ENCODE data around the gene PIK3R1. TPM values are rescaled to one million over a fixed set of nuclear protein-coding genes. Genes with fewer than 3 reads are reported as not detected.

PIK3R1 gene
- 47.8 and 54.6 TPM in 2 replicates for total RNA-seq (2022)
- Bru-seq, nascent RNA = percentile 96 among the genes with signal in this experiment
- BruChase-seq, experiment 1, labeled RNA remaining after a 2-hour chase = percentile 88 among the genes with signal in this experiment
- percentile 74 among the genes with signal in this experiment for BruChase-seq, experiment 2, labeled RNA remaining after a 6-hour chase
- long read RNA-seq, full-length matches to known transcripts = 17 of 25 reads
- long read RNA-seq, partial matches to known transcripts = 1 of 25 reads
- long read RNA-seq, other reads (novel, unspliced or antisense) = 7 of 25 reads

GRCh38 chr5:68215208-68215897, at the start of gene PIK3R1:
PIK3R1 (plus strand) TSS chr5:68215756; CDS start chr5:68226676, 10,920 bp downstream.
- peak; percentile 93 to 97 for DNase-seq
- H3K36me3 ChIP-seq (ENCODE audit: control insufficient read depth, insufficient read depth, low read length) = no peaks in the 10 kb centered on the region; the same call in 1 of the 2 replicates
- intact Hi-C loops (cut with micrococcal nuclease; ENCODE audit: unreplicated experiment) = no loop called here
- H3K4me1 Mint-ChIP-seq (ENCODE audit: low read depth, unreplicated experiment) = peaks cover 33% of the 10 kb centered on the region
- peaks cover 13% of the 10 kb centered on the region for H3K9me3 Mint-ChIP-seq (ENCODE audit: unreplicated experiment)
- H3K4me3 Mint-ChIP-seq (ENCODE audit: unreplicated experiment) = peak within 1 kb of the TSS; percentile 92
- H3K27me3 Mint-ChIP-seq (ENCODE audit: insufficient read depth, unreplicated experiment) = no peaks in the 10 kb centered on the region
- no peaks in the 10 kb centered on the region for H3K27me3 ChIP-seq (replicated peaks; ENCODE audit: control insufficient read depth, insufficient read depth, low read length)
- H3K9me3 ChIP-seq = peaks cover 7% of the 10 kb centered on the region
- peaks cover 17% of the 10 kb centered on the region for H3K36me3 Mint-ChIP-seq (ENCODE audit: insufficient read depth, unreplicated experiment)
- H3K4me1 ChIP-seq = peaks cover 25% of the 10 kb centered on the region
- no peak for TF ChIP-seq CTCF (IDR thresholded peaks at IDR 0.05; ENCODE audit: insufficient read depth in 1 of 2, low read depth in 1 of 2, low read length in 1 of 2, severe bottlenecking in 1 of 2, unreplicated experiment in 1 of 2)
- BruUV-seq (replicated peaks) = no TSS peak
- POLR2A ChIA-PET = interaction anchor here (0.6 to 1.0 kb wide), 9 partner anchors 13 to 1179 kb away, joined by 3 to 10 read pairs (median 4); no protein-coding TSS in a partner anchor
- CTCF ChIA-PET = interaction anchor here (0.6 to 1.9 kb wide), 4 partner anchors 37 to 1157 kb away, joined by 3 to 8 read pairs (median 6); no protein-coding TSS in a partner anchor
- H3K4me3 ChIP-seq (ENCODE audit: low read depth, low read length) = peak within 1 kb of the TSS; percentile 84
- H3K27ac Mint-ChIP-seq (ENCODE audit: unreplicated experiment) = peak within 1 kb of the TSS; percentile 92

GRCh38 chr5:68167195-68167651, 48.3 kb upstream of the PIK3R1 start:
- H3K9me3 Mint-ChIP-seq (ENCODE audit: unreplicated experiment) = no peaks in the 10 kb centered on the region
- H3K36me3 Mint-ChIP-seq (ENCODE audit: insufficient read depth, unreplicated experiment) = no peaks in the 10 kb centered on the region
- H3K27me3 Mint-ChIP-seq (ENCODE audit: insufficient read depth, unreplicated experiment) = no peaks in the 10 kb centered on the region
- no peak overlapping the region for H3K4me3 Mint-ChIP-seq (ENCODE audit: unreplicated experiment)
- H3K4me1 Mint-ChIP-seq (ENCODE audit: low read depth, unreplicated experiment) = peaks cover 10% of the 10 kb centered on the region
- no peak overlapping the region for H3K4me3 ChIP-seq (ENCODE audit: low read depth, low read length)
- TF ChIP-seq CTCF (IDR thresholded peaks at IDR 0.05; ENCODE audit: insufficient read depth in 1 of 2, low read depth in 1 of 2, low read length in 1 of 2, severe bottlenecking in 1 of 2, unreplicated experiment in 1 of 2) = no peak
- no peaks in the 10 kb centered on the region for H3K36me3 ChIP-seq (ENCODE audit: control insufficient read depth, insufficient read depth, low read length)
- no peak for DNase-seq
- POLR2A ChIA-PET = no interaction called here
- no peaks in the 10 kb centered on the region; the same call in 1 of the 2 replicates for H3K4me1 ChIP-seq
- BruUV-seq (replicated peaks) = no TSS peak
- intact Hi-C loops (cut with micrococcal nuclease; ENCODE audit: unreplicated experiment) = no loop called here
- no peak overlapping the region for H3K27ac Mint-ChIP-seq (ENCODE audit: unreplicated experiment)
- CTCF ChIA-PET = no interaction called here
- H3K27me3 ChIP-seq (replicated peaks; ENCODE audit: control insufficient read depth, insufficient read depth, low read length) = no peaks in the 10 kb centered on the region
- 0 out of 2 replicates have a peak, but pooled peaks cover 3% of the 10 kb centered on the region for H3K9me3 ChIP-seq

DNA sequence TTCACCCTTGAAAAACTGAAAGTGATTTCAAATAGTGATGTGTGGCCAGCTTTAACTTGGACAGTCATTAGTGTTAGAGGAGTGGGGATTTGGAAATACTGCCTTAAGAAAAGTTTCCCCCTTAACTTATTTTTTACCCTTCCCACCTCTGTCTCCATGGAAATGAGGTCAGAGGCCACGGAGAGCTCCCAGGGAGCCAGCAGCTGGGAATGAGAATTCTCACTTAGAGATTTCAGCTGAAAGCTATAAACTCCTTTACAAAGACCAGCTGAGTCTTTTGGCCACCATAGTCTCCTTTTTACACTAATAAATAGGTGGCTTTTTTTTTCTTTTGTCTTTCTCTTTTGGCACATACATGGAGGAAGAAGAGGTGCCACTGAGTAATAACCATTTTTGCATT, 45.7 kb upstream of the PIK3R1 start:
- DNase-seq = no peak
- no peak for TF ChIP-seq CTCF (IDR thresholded peaks at IDR 0.05; ENCODE audit: insufficient read depth in 1 of 2, low read depth in 1 of 2, low read length in 1 of 2, severe bottlenecking in 1 of 2, unreplicated experiment in 1 of 2)
- no peak overlapping the region for H3K4me3 ChIP-seq (ENCODE audit: low read depth, low read length)
- BruUV-seq (replicated peaks) = no TSS peak
- no peaks in the 10 kb centered on the region for H3K27me3 Mint-ChIP-seq (ENCODE audit: insufficient read depth, unreplicated experiment)
- CTCF ChIA-PET = no interaction called here
- peaks cover 10% of the 10 kb centered on the region for H3K4me1 Mint-ChIP-seq (ENCODE audit: low read depth, unreplicated experiment)
- H3K36me3 ChIP-seq (ENCODE audit: control insufficient read depth, insufficient read depth, low read length) = no peaks in the 10 kb centered on the region
- H3K9me3 ChIP-seq = 0 out of 2 replicates have a peak, but pooled peaks cover 3% of the 10 kb centered on the region
- H3K27me3 ChIP-seq (replicated peaks; ENCODE audit: control insufficient read depth, insufficient read depth, low read length) = no peaks in the 10 kb centered on the region
- intact Hi-C loops (cut with micrococcal nuclease; ENCODE audit: unreplicated experiment) = no loop called here
- POLR2A ChIA-PET = interaction anchor here (0.5 kb wide), 1 partner anchor 899 kb away, joined by 3 read pairs; no protein-coding TSS in a partner anchor
- H3K9me3 Mint-ChIP-seq (ENCODE audit: unreplicated experiment) = no peaks in the 10 kb centered on the region
- H3K4me1 ChIP-seq = no peaks in the 10 kb centered on the region
- no peak overlapping the region for H3K4me3 Mint-ChIP-seq (ENCODE audit: unreplicated experiment)
- no peaks in the 10 kb centered on the region for H3K36me3 Mint-ChIP-seq (ENCODE audit: insufficient read depth, unreplicated experiment)
- no peak overlapping the region for H3K27ac Mint-ChIP-seq (ENCODE audit: unreplicated experiment)
